HCEC 1CT (cell line): ENCODE measurements around the gene FAM131B.

Experiments used
- DNase-seq: peaks from one replicate; pipeline ENCODE4 v3.0.0-alpha.2; 2017

The FAM131B gene

GRCh38 chr7:143382126-143382790, 19.7 kb upstream of the FAM131B start:
- DNase-seq: no peak

DNA sequence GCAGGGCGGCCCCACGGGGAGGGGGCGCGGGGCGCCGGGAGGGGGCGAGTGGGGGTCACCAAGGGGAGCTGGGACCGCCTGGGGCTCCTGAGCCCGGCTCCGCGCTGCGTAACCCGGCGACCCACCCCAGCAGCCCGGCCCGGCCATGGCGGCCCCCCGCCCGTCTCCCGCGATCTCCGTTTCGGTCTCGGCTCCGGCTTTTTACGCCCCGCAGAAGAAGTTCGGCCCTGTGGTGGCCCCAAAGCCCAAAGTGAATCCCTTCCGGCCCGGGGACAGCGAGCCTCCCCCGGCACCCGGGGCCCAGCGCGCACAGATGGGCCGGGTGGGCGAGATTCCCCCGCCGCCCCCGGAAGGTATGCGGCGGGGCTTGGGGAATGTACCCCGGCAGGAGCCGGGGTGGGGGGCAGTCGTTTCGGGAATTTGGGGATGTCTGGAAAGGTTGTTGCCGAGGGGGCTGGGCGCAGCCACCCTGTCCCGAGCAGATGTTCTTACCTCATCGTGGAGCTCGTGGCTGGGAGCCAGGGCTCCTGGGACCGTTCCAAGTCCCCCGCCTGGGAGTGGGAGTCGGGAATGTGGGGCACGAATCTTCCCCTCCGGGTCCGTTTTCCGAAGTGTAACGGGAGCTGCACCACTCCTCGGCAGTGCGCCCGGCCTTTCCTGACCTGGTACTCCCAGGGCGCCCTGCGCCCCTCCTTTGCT, 19.1 kb upstream of the FAM131B start:
- peak; percentile 50 for DNase-seq

DNA sequence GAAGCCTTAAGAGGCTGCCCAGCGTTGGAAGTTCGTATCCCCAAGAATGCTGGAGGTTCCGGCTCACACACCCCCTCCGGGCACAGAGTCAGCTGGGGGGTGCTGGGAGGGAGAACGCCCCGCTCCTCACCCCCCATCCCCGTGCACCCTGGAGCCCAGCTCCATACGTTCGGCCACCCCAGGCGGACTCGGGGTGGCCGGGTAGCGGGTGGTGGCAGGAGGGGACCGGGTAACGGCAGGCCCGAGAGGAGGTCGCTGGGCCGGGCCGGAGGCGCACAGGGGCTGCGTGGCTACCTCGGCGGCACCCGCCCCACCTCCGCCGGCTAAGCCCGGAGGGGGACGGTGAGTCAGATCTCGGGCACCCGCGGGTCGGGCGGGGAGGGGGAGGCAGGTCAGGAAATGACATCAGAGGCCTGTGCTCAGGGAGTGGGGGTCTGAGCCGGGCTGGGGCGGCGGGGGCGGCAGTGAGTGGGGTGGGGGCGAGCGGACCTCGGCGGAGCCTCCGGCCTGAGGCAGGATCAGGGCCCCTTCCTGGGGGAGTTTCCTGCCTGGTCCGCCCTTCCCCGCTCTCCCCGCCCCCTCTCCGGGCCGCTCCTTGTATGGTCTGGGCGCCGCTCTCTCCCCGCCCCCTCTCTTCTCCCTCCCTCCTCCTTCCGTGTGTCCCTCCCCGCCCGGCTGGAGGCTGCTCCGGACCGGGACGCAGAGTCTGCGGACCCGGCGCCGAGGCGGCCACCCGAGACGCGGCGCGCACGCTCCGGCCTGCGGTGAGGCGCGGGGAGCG, 18.3 kb upstream of the FAM131B start, which contains the start of gene ZYX:
ZYX (plus strand) TSS at position 700 of the 781 bp plus-strand sequence. CDS start 227 bp downstream, outside the sequence.
- DNase-seq: peak; percentile 96

DNA sequence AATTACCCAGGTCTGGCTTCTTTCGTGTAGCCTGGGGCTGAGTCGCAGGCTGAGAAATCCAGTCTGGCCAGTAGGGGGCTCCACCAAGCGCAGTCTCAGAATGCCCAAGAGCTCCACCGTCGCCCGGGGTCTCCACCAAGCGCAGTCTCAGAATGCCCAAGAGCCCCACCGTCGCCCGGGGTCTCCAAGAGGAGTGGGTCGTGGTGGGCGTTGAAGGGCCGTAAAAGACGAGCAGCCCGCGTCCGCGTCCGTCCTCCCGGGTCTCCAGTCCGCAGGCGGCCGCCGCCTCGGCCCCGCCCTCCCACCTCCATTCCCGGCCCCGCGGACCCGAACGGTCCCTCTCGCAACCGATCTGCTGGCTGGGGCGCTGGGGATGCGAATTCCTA, 17.7 kb upstream of the FAM131B start:
- DNase-seq: peak; percentile 82

GRCh38 chr7:143379611-143380259, 17.2 kb upstream of the FAM131B start:
- no peak for DNase-seq

DNA sequence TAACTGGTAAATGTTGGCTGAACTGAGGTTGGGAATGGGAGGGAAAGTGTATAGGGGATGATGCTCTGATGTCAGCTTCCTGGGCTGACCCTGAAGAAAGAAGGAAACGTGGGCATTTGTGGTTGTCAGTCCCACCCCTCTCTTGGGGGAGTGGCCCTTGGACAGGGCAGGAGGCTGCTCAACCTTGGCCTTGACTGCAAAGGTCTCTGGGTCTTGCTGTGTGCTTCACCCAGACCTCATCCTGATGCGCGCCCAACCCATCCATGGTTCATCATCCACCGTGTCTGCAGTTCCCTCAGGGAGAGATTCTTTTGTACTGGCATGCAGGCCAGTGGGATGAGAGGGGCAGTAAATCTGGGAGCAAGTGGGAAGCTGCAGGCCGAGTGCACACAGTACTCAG, 13.9 kb upstream of the FAM131B start:
- no peak for DNase-seq

GRCh38 chr7:143375298-143376034, 13.0 kb upstream of the FAM131B start:
- no peak for DNase-seq

DNA sequence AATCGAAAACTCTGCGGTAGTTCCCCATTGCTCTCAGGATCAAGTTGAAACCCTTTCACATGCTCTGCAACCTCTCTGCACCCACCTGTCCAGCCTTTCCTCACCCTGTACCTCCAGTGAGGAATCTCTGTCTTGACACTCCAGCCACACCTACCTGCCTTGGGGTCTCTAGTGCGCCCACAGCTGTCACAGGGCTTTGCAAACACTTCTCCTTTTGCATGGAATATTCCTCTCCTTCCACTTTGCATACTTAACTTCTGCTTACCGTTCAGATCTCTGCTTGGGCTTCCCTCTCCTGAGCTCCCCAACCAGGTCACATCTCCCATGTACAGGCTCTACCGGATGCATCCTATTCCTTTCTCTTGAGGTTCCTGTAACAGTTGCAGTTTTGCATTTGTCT, 12.0 kb upstream of the FAM131B start:
- no peak for DNase-seq

GRCh38 chr7:143373255-143373794, 10.8 kb upstream of the FAM131B start:
- no peak for DNase-seq

DNA sequence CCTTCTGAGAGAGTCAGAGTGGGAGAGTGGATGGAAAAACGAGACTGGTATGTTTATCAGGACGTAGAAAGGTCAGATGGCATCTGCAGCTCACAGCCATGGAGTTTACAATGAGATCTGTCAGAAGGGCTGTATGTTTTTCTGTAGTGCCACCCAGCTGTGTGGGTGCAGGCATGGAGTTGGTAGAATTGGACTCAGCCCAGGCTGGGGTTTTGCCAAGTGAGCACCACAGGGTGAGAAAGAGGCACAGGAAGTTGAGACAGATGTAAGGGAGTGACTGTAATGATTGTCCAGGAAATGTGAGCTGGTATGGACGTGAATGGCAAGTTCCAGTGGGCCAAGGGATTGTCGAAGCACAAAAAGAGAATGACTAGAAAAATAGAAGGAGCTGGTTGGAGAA, 9.6 kb upstream of the FAM131B start:
- DNase-seq: no peak

DNA sequence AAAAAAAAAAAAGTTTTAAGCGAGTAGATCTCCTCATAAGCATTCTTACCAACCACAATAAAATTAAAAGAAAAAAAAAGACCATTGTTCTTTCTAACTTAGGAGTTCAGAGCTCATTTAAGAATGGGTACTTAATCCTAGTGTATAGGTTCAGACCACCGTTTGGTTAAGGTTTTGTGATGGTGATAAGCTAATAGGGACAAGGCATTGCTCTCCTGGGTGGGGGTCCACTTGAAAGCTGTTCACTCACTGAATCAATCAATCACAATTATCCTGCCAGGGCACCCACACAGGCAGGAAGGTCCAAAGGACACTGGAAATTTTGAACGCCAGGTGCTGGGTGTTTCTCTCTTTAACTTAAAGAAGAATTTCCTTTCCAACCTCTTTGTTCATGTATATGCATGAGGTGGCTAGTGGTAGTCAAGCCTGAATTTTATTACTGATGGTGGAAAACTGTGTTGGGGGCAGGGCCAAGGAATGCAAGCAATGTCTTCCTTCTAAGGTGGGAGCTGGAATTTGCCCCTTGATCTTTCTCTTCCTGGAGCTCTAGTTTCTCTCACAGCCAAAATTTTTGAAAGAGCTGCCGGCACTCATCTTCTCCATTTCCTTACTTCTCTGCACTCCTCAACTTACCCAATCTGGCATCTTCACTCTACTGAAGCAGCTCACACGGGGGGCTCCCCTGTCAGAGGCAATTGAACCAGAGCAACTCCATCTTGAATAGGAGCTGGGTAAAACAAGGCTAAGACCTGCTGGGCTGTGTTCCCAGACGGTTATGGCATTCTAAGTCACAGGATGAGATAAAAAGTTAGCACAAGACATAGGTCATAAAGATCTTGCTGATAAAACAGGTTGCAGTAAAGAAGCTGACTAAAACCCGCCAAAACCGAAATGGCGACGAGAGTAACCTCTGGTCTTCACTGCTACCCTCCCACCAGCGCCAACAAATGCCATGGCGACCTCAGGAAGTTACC, 7.5 kb upstream of the FAM131B start:
- no peak for DNase-seq

DNA sequence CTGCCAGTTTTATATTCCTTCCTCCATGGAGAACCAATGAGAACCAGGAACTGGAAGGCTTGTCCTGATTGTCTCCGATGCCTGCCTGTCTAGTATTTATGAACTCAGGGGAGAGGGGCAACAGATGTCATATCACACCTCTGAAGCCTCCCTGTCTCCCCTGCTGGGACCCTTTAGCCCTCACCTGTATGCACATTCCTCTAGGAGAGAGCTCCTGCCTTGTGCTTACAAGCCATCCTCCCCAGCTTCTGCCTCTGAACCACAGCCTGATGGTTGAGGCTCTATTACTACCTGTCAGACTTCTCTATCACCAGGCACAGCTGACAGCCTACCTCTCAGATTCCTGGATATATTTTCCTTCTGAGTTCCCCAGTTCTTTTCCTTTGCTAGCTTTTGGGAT, 5.9 kb upstream of the FAM131B start:
- DNase-seq: no peak

DNA sequence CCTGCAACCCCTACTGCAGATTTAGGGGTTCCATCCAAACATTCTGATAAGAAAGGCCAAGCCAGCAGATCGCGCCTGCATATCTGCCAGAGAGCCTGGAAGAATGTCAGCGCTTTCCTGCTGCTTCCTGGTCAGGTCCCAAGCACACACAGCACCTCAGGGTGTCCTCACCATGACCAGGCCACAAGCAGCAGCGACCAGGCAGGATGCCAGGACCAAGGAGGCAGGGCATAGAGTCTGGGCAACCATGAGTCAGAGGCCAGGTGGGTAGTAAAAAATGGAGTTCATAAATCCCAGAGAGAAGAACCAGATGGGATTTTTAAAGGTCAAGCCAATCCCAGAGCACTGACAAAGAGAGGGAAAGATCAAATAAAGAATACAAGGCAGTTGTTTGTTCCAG, 5.5 kb upstream of the FAM131B start:
- DNase-seq: peak; percentile 20

DNA sequence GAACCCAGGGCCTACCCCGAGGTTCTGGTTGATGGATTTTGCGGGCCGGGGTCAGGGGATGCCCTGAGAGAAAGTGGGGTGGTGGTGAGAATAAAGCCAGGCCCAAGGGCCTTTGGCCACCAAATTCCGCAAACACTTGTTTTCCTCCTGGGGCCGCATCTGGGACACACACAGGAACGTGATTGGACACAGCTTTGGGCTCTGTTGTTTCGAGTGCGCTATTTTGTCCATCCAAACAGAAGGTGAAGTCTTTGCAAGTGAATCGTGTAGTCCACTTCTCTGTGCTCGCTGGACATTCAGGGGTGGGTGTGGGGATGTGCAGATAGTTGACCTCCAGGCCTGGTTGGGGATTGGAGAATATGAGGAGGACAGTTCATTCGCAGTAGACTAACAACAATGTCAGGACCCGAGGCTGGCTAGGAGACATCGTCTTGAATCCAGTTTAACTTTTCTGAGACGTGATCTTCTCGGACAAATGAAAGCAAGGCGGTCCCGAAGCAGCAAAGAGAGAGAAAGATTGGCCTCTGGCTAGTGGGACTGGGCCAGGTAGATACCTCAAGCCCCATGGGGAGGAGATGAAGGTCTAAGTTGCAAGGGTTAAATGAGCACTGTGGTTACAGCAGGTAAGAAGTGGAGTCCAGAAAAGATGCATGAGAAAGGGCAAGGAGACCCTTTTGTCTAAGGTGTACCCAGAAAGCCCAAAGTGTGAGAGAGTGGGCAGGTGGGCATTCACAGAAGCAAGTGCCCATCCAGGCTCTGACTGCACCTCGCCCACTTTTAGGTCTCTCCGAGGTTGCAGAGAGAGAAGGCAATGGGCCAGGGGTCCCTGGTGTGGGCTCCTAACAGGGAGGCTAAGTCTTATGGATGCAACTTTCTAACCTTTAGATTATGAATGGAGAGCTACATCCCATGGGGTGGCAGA, 764 bp upstream of the FAM131B start:
- no peak for DNase-seq

GRCh38 chr7:143361552-143362130, 872 bp downstream of the FAM131B start:
- DNase-seq: no peak

DNA sequence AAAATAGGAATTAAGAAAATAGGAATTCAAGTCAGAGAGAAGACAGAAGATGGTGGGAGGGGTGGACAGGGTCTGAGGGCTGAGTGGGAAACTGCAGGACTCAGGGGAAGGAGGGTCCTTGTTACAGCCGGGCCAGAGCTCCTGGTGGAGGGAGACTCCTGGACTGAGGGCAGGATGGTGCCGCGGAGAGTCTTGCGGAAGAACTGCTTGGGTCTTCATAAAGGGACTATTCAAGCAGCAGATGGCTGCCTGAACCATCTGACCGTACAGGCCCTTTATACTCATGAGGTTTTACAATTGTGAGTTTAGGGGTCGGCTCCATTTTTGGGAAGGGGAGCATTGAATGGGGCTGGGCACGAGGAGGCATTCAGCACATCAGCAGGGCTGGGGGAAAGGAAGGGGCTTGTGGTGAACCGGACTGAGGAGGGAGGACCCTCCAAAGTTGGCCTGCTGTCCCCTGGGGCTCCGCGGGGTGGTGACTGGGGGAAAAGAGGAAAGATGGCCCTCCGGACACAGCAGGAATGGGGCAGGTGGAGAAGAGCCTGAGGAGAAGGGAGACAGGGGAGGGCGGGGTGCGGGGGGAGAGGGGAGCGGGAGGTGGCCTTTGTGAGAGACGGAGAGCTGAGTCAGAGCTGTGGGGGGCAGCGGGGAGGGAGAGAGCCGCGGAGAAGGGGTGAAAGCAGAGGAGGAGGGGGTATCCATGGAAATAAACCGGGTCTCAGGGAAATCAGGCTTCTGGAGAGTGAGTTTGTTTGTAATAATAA, 1.5 kb downstream of the FAM131B start:
- no peak for DNase-seq

DNA sequence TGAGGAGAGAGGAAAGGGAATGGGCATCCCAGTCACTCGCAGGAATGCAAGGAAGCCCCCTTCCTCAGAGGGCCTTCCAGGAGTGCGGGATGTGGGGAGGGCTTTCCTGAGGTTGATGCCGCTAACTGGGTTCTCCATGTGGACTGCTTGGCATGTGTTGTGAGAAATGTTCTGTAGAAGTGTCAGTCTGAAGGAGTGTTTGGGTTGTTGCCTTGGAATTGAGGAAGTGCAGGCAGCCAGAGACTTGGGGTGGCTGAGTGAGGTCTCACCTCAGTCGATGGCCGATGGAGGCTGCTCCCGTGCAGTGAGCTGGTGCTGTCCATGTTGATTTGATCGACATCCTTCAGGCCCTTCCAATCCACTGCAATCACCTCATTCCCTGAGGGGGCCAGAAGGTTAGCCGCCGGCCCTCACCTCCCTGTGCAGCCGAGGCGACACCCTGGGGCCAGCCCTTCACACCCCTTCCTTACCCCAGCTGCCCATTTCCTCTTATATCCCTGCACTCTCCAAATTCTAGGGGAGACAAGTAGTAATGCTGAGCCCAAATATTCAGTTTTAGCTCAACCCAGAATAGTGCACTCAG, 2.7 kb downstream of the FAM131B start:
- no peak for DNase-seq

DNA sequence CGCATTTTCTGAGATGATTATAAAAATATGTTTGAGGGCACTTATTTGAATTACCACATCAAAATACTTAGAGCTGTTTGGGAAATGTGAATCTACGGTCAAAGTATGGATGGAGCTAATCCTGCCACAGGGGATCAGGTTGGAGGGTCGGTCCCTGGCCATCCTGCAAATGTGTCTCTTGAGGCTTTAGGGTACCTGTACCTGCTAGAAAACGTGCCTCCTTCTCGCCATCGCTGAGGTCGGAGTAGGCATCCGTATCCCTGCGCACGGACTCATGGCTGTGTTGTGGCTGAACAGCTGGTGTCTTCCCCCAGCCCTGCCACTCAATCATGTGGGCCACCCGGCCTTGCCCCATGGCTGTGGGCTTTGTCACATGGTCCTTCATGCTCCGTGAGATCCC, 3.9 kb downstream of the FAM131B start:
- DNase-seq: no peak
